ENCODE data around the gene KSR1. TPM values are rescaled to one million over a fixed set of nuclear protein-coding genes. Genes with fewer than 3 reads are reported as not detected.

Gene KSR1
- total and polyA plus RNA-seq, 9 of the 15 experiments (the other 6 are each of a cell fraction or from before 2014, with no cell fraction given) = 1.4 to 51.7 (median 18.4) TPM

- TF ChIP-seq TSHZ1 (CRISPR knock-in tag; IDR thresholded peaks at IDR 0.05) (no peak), HEY1 (CRISPR knock-in tag; IDR thresholded peaks at IDR 0.05; ENCODE audit: borderline replicate concordance) (no peak), MCM5 (IDR thresholded peaks at IDR 0.05; ENCODE audit: low read depth) (no peak), BRF2 (IDR thresholded peaks at IDR 0.05; ENCODE audit: borderline replicate concordance, insufficient read depth, insufficient read length) (no peak), PRDM10 (IDR thresholded peaks at IDR 0.05; ENCODE audit: partially characterized antibody) (peak; percentile 0), ZNF311 (CRISPR knock-in tag; IDR thresholded peaks at IDR 0.05) (no peak; the same call in 1 of the 2 replicates), ZNF23 (CRISPR knock-in tag; IDR thresholded peaks at IDR 0.05) (no peak), RB1 (IDR thresholded peaks at IDR 0.05; ENCODE audit: low read depth) (peak; percentile 76), MLX (CRISPR knock-in tag; conservative IDR thresholded peaks at IDR 0.05) (peak in 1 of 2 experiments; percentile 61; a peak in 1 of 4 replicates), ZKSCAN3 (CRISPR knock-in tag; IDR thresholded peaks at IDR 0.05) (no peak)
- TF ChIP-seq, protein P1, sequence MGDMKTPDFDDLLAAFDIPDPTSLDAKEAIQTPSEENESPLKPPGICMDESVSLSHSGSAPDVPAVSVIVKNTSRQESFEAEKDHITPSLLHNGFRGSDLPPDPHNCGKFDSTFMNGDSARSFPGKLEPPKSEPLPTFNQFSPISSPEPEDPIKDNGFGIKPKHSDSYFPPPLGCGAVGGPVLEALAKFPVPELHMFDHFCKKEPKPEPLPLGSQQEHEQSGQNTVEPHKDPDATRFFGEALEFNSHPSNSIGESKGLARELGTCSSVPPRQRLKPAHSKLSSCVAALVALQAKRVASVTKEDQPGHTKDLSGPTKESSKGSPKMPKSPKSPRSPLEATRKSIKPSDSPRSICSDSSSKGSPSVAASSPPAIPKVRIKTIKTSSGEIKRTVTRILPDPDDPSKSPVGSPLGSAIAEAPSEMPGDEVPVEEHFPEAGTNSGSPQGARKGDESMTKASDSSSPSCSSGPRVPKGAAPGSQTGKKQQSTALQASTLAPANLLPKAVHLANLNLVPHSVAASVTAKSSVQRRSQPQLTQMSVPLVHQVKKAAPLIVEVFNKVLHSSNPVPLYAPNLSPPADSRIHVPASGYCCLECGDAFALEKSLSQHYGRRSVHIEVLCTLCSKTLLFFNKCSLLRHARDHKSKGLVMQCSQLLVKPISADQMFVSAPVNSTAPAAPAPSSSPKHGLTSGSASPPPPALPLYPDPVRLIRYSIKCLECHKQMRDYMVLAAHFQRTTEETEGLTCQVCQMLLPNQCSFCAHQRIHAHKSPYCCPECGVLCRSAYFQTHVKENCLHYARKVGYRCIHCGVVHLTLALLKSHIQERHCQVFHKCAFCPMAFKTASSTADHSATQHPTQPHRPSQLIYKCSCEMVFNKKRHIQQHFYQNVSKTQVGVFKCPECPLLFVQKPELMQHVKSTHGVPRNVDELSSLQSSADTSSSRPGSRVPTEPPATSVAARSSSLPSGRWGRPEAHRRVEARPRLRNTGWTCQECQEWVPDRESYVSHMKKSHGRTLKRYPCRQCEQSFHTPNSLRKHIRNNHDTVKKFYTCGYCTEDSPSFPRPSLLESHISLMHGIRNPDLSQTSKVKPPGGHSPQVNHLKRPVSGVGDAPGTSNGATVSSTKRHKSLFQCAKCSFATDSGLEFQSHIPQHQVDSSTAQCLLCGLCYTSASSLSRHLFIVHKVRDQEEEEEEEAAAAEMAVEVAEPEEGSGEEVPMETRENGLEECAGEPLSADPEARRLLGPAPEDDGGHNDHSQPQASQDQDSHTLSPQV (IDR thresholded peaks at IDR 0.05) = peak; percentile 85
Observed at GRCh38 chr17:27602721-27603420, 146.6 kb downstream of the KSR1 start (continued).
